Measurements from ENCODE around the gene BMP7.
"Not testable (repeated sequence)": the region's sequence is repeated elsewhere in the genome, so short reads cannot be mapped to it uniquely, and the experiment has no call there.

Gene BMP7

DNA sequence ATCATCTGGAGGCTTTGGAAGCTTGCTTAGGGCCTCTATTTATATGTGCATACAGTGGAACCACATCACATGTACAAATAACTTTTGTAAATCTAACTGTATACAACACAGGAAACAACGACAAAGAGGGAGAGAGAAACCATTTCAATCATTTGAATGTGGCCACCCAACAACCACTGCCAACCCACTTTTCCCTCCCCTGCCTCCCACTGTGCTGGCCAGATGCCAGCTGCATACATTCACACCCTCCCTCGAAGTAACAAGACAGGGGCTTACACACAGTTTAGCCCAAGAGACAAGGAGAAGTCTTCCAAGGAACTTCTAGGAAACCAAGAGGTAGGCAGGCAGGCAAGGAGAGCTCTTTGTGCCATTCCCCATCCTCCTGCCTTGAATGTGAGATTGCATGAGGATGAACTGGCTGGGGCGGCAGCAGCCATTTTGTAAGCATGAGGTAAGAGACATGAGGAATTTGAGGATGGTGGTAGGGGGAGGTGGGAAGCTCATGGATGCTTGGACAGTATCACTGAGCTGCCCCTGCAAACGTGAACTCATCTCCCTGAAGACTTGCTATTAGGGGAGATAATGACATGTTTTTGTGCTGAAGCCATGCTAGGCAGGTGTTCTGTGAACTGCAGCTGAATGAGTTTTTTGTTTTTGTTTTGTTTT is 18.2 kb downstream of the BMP7 start:
- DNase-seq = no peak

DNA sequence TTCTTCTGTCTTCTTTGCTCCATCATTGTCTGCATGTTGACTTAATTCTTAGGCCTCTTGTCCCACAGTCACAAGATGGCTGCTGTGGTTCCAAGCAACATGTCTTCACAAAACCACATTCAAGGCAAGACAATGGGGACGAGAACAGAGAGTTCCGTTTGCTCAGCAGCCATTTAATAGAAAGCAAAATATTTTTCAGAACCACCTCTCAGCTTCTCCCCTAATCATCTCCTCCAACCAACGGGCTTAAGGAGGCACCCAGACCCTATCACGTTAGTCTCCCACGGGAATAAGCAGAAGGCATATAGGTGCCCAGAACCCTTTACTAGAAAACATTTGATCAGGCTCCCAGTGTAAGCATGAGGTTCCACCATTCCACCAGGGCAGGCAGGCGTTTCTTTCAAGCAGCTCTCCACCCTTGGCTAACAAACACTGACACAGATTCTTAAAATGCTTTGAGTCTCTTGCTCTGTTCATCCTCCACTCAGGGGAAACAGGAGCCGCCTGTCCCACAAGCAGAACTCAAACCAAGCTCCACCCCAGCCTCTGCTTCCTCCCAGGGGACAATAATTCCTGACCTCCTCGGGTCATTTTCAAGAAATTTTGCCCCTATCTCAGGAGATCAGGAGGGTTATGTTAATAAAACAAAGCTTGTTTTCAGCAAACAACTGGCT is 19.0 kb downstream of the BMP7 start:
- no peak for DNase-seq

GRCh38 chr20:57245997-57246396 is 20.4 kb downstream of the BMP7 start:
- no peak for DNase-seq

DNA sequence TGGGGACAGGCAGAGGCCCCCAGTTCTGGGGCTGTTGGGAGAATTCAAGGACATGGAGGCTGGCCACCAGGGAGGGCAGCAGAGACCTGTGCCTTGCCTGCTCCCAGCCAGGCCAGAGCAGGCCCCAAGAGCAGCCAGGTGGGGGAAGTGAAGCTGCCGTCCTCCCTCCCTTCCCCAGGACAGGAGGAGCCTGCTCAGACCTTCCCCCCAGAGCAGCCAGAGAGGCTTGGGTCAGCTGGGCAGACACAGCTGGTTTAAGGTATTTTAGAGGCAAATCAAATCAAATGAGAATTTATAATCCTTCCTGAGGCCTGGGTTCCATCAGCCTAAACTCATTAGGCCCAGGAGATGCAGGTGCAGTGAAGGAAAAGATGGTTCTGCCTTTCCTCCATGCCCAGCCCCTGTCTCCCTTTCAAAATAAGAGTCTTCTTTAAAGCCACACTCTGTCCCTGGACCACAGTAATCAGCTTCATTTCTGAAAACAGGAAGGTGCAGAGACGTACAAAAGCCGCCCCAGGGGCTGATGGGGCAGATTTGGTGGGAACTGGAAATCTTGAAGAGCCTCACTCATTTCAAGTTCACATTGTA is 21.7 kb downstream of the BMP7 start:
- DNase-seq = no peak

GRCh38 chr20:57244221-57244585 is 22.2 kb downstream of the BMP7 start:
- DNase-seq = no peak

DNA sequence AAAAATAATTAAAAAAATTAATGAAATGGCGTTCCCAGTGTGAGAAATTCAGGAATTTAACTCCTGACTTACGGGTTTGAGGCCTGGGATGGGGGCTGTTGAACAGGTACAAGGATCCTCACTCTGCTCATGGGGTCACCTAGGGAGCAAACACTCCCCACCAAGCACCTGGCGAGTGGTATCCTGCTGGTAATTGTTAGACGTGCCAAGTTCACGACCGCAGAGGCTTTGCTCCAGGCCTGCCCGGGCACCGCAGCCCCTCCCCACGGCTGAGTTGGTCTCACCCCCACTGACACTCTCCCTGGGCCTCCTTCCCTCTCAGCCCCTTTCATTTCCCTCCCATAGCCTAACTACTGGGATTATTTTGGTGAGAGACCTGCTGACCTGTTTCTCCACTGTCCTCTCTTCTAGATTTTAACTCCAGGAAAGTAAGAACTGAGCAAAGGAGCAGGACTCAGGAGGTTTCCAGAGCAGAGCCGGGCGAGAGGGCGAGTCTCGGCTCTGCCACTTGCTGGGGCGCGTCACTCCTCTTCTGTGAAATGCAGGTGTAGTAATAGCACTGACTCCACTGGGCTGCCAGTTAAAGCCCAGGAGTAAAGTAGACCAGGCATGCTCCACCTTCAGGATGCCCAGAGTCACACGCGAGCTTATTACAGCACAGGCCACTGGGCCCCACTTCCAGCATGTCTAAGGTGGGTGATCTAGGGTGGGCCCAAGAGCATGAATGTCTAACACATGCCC is 22.8 kb downstream of the BMP7 start:
- DNase-seq = no peak

GRCh38 chr20:57242414-57242813 is 24.0 kb downstream of the BMP7 start:
- no peak for DNase-seq

- no peak for DNase-seq
Observed at GRCh38 chr20:57241363-57241991, 25.0 kb downstream of the BMP7 start.

DNA sequence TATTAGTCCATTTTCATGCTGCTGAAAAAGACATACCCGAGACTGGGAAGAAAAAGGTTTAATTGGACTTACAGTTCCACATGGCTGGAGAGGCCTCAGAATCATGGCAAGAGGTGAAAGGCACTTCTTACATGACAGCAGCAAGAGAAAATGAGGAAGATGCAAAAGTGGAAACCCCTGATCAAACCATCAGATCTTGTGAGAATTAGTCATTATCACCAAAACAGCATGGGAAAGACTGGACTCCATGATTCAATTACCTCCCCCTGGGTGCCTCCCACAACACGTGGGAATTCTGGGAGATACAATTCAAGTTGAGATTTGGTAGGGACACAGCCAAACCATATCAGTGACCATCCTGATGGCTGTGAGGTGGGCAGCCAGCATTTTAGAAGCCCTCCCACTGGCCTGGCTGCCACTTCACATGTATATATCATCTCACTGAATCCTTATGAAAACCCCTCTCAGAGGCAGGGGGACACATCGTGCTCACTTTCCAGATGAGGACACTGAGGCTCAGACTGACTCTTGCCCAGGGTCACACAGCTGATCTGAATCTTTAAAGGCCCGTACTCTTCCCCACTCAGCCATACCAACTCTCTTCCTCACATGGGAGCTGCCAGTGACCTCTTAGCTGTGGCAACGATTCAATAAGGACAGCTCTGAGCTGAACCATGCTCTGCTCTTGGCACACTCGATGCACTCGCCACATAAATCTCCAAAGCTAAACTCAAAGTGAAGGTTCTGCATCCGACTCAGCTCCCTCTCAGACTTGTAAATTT is 25.7 kb downstream of the BMP7 start:
- DNase-seq = no peak

DNA sequence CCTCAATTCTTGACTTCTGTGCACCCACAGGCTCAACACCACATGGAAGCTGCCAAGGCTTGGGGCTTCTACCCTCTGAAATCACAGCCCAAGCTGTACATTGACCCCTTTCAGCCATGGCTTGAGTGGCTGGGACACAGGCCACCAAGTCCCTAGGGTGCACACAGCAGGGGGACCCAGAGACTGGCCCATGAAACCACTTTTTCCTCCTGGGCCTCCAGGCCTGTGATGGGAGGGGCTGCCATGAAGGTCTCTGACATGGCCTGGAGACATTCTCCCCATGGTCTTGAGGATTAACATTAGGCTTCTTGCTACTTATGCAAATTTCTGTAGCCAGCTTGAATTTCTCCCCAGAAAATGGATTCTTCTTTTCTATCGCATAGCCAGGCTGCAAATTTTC is 26.7 kb downstream of the BMP7 start:
- DNase-seq = not testable (repeated sequence)

DNA sequence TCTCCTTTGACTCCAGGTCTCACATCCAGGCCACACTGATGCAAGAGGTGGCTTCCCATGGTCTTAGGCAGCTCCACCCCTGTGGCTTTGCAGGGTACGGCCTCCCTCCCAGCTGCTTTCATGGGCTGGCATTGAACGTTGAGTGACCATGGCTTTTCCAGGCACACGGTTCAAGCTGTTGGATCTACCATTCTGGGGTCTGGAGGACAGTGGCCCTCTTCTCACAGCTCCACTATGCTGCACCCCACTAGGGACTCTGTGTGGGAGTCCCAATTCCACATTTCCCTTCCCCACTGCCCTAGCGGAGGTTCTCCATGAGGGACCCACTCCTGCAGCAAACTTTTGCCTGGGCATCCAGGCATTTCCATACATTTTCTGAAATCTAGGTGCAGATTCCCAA is 27.1 kb downstream of the BMP7 start:
- not testable (repeated sequence) for DNase-seq

DNA sequence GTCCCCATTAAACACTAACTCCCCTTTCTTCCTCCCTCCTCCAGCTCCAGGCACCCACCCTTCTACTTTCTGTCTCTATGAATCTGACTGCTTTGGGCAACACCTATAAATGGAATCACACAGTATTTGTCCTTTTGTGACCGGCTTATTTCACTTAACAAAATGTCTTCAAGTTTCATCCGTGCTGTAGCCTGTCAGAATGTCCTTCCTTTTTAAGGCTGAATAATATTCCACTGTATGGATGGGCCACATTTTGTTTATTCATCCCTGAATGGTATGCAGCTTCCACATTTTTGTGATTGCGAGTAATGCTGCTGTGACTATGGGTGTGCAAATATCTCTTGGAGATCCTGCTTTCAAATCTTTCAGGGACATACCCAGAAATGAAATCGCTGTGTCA is 28.4 kb downstream of the BMP7 start:
- no peak for DNase-seq

GRCh38 chr20:57237585-57237953 is 28.9 kb downstream of the BMP7 start:
- DNase-seq = no peak

DNA sequence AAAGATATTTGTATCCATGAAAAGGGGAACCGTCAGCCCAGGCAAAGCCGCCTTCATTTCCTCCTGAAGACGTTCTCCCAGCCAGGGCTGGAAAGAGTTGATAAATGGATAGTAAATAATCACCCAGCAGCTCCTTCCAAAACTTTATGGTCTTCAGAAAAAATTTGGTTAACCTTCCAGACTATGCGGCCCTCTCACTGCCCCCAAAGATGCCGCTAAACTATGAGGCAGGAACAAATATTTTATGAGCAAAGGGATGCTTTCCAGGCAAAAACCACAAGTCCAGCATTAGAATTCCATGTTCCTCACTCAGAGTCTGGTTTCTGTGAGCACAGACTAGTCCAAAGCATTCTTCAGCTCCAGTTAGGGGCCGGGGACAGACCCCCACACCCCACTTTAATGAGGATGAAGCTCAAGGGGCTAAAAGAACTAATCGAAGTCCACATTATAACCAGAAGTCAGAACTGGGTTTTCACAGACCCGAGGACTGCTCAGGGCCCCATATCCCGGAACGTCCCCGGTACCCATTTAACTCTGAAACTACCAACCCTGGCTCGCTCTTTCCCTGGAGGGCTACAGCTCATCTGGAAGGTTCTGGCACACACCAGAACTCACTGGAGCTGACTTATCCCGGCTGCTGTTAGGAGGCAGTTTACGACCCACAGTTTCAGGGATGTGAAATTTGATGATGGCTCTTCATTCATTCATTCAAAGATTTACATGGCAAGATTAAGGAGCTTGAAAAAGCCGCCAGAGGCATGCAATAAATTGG is 29.4 kb downstream of the BMP7 start:
- DNase-seq = no peak

GRCh38 chr20:57234556-57235251 is 31.7 kb downstream of the BMP7 start:
- no peak for DNase-seq

GRCh38 chr20:57231951-57232428 is 34.5 kb downstream of the BMP7 start:
- DNase-seq = no peak

DNA sequence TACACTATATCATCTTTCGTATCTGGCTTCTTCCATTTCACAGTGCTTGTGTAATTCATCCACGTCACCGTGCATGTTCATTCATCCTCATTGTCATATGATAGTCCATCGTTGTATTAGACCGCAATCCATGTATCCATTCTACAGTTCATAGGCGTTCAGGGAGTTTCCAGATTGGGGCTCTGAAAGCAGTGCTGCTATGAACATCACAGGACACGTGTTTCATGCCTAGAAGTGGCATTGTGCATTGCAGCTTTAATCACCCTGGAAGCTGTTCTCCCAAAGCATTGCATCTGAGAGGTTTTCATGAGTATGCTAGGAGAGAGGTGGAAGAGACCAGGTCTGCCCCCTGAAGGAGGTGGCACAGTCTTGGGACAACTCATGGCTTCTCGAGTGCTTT is 35.3 kb downstream of the BMP7 start:
- no peak for DNase-seq

DNA sequence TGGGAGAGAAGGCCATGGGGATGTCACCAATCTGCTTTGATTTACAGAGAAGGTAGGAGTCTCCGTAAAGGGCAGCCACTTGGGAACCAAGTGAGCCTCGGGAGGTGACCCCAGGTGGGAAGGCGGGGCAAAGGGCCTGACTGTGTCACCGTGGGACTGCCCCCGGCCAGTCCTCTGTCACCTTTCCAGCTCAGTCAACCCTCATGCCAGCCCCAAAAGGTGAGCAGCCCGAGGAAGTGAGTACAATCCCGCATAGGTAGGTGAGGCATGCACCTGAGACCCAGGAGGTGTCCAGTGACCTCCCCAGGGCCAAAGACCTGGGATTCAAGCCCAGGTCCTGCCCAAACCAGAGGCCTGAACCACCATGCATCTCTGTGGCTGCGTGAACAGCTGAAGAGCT is 36.2 kb downstream of the BMP7 start:
- DNase-seq = no peak

GRCh38 chr20:57229490-57229889 is 37.0 kb downstream of the BMP7 start:
- no peak for DNase-seq

DNA sequence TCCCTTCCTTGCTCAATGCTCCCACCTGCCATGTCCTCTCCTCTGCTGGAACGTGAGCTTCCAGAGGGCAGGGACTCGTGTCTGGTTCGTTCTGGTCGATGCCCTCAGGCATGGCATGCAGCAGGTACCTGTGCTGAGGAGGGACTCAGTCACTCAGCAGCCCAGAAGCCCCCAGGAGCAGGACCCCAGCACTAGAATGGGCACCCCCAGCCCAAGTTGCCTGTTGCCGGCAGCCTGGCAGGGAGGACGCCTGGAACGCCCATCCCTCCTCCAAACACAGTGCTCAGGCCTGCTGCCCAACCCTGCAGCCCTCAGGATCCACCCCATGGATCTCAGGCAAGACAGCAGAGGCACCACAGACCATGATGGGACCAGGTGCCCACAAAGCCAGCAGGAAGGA is 40.6 kb downstream of the BMP7 start:
- no peak for DNase-seq

- no peak for DNase-seq
Observed at GRCh38 chr20:57225197-57225733, 41.2 kb downstream of the BMP7 start.
